Fibroblast of mammary gland (primary cell): ENCODE data around the gene SHPK.
A peak's percentile ranks its signal among the peaks of the same experiment; 100 is the strongest.

Experiments used
- DNase-seq: peaks from one replicate; pipeline ENCODE4 v3.0.0-alpha.2; 2010; ENCODE audit warnings: low read depth
- H3K4me3 ChIP-seq: 2 replicates; pipeline ENCODE4 v1.5.1; 2011; ENCODE audit warnings: low read depth, mild to moderate bottlenecking, low read length, moderate library complexity; ENCODE audit not compliant: control insufficient read depth
- TF ChIP-seq, protein P1 (sequence below): conservative IDR thresholded peaks from 2 replicates; pipeline ENCODE4 v1.5.1; 2011; ENCODE audit warnings: low read depth, low read length, inconsistent platforms; ENCODE audit not compliant: control insufficient read depth, insufficient read depth

The SHPK gene

DNA sequence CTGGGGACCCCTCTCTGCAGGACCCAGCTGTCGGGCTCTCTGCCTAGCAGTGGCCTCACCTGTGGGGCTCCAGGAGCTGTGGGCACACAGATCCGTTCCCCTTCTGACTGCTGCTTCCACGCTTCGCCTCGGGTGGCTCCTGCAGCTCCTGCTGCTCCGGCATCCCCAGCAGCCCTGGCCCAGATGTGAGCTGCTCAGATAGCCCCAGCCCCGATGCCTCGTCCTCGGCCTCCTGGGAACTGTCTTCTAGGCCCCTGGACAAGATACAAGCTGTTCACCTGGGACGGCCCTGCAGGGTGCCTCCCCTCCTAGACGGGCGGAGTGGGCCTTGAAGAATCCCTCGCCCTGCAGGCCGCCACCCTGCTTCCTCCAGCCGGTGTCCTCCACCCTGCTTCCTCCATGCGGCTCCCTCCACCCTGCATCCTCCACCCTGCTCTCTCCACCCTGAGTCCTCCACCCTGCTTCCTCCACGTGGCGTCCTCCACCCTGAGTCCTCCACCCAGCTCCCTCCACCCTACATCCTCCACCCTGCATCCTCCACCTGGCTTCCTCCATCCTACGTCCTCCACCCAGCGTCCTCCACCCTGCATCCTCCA, 43.6 kb upstream of the SHPK start:
- TF ChIP-seq, protein P1, sequence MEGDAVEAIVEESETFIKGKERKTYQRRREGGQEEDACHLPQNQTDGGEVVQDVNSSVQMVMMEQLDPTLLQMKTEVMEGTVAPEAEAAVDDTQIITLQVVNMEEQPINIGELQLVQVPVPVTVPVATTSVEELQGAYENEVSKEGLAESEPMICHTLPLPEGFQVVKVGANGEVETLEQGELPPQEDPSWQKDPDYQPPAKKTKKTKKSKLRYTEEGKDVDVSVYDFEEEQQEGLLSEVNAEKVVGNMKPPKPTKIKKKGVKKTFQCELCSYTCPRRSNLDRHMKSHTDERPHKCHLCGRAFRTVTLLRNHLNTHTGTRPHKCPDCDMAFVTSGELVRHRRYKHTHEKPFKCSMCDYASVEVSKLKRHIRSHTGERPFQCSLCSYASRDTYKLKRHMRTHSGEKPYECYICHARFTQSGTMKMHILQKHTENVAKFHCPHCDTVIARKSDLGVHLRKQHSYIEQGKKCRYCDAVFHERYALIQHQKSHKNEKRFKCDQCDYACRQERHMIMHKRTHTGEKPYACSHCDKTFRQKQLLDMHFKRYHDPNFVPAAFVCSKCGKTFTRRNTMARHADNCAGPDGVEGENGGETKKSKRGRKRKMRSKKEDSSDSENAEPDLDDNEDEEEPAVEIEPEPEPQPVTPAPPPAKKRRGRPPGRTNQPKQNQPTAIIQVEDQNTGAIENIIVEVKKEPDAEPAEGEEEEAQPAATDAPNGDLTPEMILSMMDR, result no peak
- H3K4me3 ChIP-seq, result no peak overlapping the region
- no peak for DNase-seq

DNA sequence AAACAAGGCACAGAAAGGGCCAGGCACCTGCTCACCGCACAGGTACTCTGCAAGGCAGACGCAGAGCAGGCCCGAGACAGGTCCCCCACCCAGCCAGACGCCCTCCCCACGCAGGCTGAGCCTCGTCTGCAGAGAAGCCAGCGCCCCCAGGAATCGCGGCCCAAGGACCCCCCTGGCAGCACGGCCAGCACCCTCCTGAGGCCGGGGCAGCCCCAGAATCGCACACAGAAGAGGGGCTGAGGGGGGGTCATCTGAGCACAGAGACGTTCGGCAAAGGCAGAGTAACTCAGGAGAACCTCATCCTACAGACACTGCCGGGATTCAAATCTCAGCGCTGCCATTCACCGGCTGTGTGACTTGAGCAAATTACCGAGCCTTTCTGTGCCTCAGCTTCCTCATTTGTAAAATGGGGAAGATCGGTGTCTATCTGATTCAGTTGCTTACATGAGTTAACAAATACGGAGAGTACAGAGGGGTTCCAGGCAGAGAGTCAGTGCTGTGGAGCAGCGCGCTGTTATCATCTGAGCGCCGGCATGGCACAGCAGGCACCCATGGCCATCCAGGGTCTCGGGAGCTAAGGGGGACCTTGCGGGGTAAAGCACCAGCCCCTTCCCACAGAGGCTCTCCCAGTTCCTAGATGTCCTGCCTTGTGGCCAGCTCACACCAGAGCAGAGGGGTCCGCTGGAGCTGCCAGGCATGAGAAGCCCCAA, 42.9 kb upstream of the SHPK start:
- no peak overlapping the region for H3K4me3 ChIP-seq
- DNase-seq, result no peak

DNA sequence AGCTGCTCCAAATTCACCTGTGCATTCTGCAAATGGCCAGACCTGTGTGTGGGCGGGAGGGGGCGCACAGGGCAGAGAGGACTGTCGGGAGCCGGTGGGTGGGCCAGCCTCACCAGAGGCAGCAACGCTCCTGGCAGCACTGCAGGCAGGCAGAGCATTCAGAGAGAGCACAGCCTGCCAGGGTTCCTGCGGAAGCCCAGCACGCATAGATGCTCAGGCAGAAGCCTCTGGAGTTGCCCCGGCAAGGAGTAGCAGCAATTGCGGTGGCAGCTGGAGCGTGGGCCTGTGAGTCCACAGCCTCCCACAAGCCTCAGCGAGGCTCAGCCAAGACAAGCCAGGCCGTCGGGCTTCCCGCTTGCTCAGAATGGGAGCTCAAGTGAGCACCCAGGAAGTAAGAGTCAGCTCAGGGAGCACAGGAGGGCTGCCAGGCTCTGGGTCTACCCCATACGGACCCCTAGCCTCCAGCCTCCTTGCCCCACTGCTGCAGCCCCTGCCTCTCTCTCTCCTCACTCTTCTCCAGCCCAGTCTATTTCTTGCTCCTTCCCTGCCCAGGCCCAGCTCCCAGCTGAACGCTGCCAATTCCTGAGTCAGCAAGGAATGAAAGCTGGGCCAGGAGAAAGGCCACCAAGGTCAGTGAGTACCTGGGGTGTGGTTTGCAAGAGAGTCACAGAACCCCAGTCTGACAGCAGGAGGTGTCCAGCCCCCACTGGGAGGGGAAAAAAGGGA, 42.2 kb upstream of the SHPK start:
- no peak overlapping the region for H3K4me3 ChIP-seq
- TF ChIP-seq, protein P1, result no peak
- DNase-seq, result peak; percentile 71

More for the DNA sequence above, 42.9 kb upstream of the SHPK start:
- TF ChIP-seq, protein P1, result no peak

DNA sequence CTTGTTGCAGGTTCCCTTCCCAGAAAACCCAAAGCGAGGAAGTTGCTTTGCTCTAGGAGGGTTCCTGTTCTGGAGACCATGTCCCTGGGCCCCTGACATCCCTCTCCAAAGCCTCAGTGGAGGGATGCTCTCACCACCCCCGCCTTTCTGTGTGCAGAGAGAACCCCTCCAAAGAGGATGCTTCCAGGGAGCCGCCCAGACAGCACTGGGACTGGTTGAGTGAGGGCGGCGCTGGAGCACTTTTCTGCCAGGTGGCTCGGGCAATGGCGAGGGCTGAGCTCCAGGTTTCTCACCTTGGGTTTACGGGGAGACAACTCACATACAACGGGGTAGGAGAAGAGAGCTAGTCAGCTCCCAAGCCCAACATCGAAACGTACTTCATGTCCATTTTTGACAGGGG, 39.8 kb upstream of the SHPK start:
- TF ChIP-seq, protein P1, result no peak
- DNase-seq, result no peak
- H3K4me3 ChIP-seq, result no peak overlapping the region

DNA sequence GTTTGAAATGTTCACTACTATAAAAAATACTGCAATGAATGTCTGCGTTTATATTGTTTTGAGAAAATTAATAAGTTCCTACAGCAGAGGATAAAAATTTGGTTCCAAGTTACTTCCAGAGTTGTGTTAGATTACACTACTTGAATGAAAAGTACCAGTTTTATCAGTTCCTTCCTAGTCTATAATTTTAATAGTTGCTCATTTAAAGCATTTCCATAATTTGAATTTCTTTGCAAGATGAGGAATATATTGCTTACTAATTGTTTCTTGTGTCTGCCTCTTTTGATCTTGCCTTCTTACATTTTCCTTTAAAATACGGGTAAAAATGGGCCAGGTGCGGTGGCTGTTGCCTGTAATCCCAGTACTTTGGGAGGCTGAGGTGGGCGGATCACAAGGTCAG, 36.5 kb upstream of the SHPK start:
- DNase-seq, result no peak
- H3K4me3 ChIP-seq, result no peak overlapping the region
- TF ChIP-seq, protein P1, result no peak

DNA sequence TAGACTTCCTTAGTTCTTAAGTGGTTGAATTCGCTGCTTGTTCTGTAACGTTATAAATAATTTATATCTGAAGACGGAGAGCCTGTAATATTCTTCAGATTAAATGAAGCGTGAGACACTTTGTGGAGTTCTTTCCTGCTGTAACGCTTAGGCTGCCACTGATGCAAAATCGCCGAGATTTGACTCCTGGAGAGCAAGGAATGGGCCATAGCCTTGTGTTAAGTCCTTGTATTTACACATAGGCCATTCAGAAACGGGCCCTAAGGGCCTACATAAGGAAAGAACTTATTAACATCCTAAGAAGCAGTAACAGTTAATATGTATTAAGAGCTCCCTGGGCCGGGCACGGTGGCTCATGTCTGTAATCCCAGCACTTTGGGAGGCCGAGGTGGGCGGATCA, 33.5 kb upstream of the SHPK start:
- TF ChIP-seq, protein P1, result no peak
- no peak for DNase-seq
- H3K4me3 ChIP-seq, result peak overlapping the region; percentile 94
